ENCODE results near the gene STAC3.

- TF ChIP-seq, protein P1, sequence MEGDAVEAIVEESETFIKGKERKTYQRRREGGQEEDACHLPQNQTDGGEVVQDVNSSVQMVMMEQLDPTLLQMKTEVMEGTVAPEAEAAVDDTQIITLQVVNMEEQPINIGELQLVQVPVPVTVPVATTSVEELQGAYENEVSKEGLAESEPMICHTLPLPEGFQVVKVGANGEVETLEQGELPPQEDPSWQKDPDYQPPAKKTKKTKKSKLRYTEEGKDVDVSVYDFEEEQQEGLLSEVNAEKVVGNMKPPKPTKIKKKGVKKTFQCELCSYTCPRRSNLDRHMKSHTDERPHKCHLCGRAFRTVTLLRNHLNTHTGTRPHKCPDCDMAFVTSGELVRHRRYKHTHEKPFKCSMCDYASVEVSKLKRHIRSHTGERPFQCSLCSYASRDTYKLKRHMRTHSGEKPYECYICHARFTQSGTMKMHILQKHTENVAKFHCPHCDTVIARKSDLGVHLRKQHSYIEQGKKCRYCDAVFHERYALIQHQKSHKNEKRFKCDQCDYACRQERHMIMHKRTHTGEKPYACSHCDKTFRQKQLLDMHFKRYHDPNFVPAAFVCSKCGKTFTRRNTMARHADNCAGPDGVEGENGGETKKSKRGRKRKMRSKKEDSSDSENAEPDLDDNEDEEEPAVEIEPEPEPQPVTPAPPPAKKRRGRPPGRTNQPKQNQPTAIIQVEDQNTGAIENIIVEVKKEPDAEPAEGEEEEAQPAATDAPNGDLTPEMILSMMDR (IDR thresholded peaks at IDR 0.05; ENCODE audit: borderline replicate concordance, extremely low read depth, low read length, poor library complexity, severe bottlenecking): no peak
- TF ChIP-seq EZH2 (IDR thresholded peaks at IDR 0.05; ENCODE audit: borderline replicate concordance, low read depth, low read length, severe bottlenecking): no peak
These were observed 41.1 kb downstream of the STAC3 start for GRCh38 chr12:57209916-57210315.
